ENCODE measurements around the gene VAV2. TPM values are rescaled to one million over a fixed set of nuclear protein-coding genes. Genes with fewer than 3 reads are reported as not detected.

VAV2 gene
- total RNA-seq, 6 experiments from 2014 or later, result 17.6 to 24.5 (median 21.7) TPM

DNA sequence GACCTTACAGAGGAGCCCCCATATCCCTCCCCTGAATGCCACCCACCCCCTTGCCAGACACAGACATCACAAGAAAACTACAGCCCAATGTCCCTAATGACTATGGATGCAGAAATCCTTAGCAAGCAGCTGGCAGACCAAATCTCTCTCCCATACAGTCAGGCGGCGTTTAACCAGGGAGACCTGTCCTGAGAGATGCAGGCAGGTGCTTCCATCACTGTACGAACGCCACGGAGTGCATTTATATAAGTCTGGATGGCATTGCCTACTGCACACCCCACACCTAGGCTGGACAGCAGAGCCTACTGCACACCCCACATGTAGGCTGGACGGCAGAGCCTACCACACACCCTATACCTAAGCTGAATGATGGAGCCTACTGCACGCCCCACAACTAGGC is 219.5 kb downstream of the VAV2 start:
- H3K9me3 Mint-ChIP-seq, result peaks cover 18% of the 10 kb centered on the region
- H3K4me1 Mint-ChIP-seq (ENCODE audit: low read depth), result no peaks in the 10 kb centered on the region
- H3K4me3 Mint-ChIP-seq, result no peak overlapping the region
- TF ChIP-seq, protein P1, sequence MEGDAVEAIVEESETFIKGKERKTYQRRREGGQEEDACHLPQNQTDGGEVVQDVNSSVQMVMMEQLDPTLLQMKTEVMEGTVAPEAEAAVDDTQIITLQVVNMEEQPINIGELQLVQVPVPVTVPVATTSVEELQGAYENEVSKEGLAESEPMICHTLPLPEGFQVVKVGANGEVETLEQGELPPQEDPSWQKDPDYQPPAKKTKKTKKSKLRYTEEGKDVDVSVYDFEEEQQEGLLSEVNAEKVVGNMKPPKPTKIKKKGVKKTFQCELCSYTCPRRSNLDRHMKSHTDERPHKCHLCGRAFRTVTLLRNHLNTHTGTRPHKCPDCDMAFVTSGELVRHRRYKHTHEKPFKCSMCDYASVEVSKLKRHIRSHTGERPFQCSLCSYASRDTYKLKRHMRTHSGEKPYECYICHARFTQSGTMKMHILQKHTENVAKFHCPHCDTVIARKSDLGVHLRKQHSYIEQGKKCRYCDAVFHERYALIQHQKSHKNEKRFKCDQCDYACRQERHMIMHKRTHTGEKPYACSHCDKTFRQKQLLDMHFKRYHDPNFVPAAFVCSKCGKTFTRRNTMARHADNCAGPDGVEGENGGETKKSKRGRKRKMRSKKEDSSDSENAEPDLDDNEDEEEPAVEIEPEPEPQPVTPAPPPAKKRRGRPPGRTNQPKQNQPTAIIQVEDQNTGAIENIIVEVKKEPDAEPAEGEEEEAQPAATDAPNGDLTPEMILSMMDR (IDR thresholded peaks at IDR 0.05), result no peak
- no peak overlapping the region for H3K27ac Mint-ChIP-seq
- DNase-seq, result no peak
- peaks cover 40% of the 10 kb centered on the region for H3K36me3 Mint-ChIP-seq (ENCODE audit: low read depth)
- H3K27me3 Mint-ChIP-seq (ENCODE audit: insufficient read depth), result peaks cover 2% of the 10 kb centered on the region; the same call in 1 of the 2 replicates

GRCh38 chr9:133771486-133772482 is 220.3 kb downstream of the VAV2 start:
- no peak overlapping the region for H3K4me3 Mint-ChIP-seq
- H3K27me3 Mint-ChIP-seq (ENCODE audit: insufficient read depth), result peaks cover 2% of the 10 kb centered on the region; the same call in 1 of the 2 replicates
- H3K36me3 Mint-ChIP-seq (ENCODE audit: low read depth), result peaks cover 48% of the 10 kb centered on the region
- DNase-seq, result no peak
- H3K9me3 Mint-ChIP-seq, result peaks cover 26% of the 10 kb centered on the region
- H3K27ac Mint-ChIP-seq, result no peak overlapping the region
- TF ChIP-seq, protein P1 (IDR thresholded peaks at IDR 0.05), result no peak
- no peaks in the 10 kb centered on the region for H3K4me1 Mint-ChIP-seq (ENCODE audit: low read depth)

- TF ChIP-seq, protein P1 (IDR thresholded peaks at IDR 0.05), result no peak
- no peak overlapping the region for H3K27ac Mint-ChIP-seq
- H3K9me3 Mint-ChIP-seq, result peaks cover 28% of the 10 kb centered on the region
- DNase-seq, result no peak
- H3K36me3 Mint-ChIP-seq (ENCODE audit: low read depth), result peaks cover 58% of the 10 kb centered on the region
- H3K27me3 Mint-ChIP-seq (ENCODE audit: insufficient read depth), result peaks cover 2% of the 10 kb centered on the region; the same call in 1 of the 2 replicates
- H3K4me3 Mint-ChIP-seq, result no peak overlapping the region
- H3K4me1 Mint-ChIP-seq (ENCODE audit: low read depth), result no peaks in the 10 kb centered on the region
Measured at GRCh38 chr9:133770076-133770777, 221.9 kb downstream of the VAV2 start.

- Mint-ChIP-seq H3K27ac (no peak overlapping the region), H3K27me3 (ENCODE audit: insufficient read depth) (peaks cover 2% of the 10 kb centered on the region; the same call in 1 of the 2 replicates), H3K4me3 (no peak overlapping the region), H3K4me1 (ENCODE audit: low read depth) (no peaks in the 10 kb centered on the region), H3K9me3 (peaks cover 23% of the 10 kb centered on the region), H3K36me3 (ENCODE audit: low read depth) (peaks cover 52% of the 10 kb centered on the region)
- no peak for DNase-seq
- TF ChIP-seq, protein P1 (IDR thresholded peaks at IDR 0.05), result no peak
Measured at GRCh38 chr9:133769511-133770075, 222.5 kb downstream of the VAV2 start.

GRCh38 chr9:133768859-133769510 is 223.1 kb downstream of the VAV2 start:
- no peak overlapping the region for H3K27ac Mint-ChIP-seq
- H3K4me1 Mint-ChIP-seq (ENCODE audit: low read depth), result peaks cover 5% of the 10 kb centered on the region
- TF ChIP-seq, protein P1 (IDR thresholded peaks at IDR 0.05), result no peak; the same call in 1 of the 2 replicates
- no peak overlapping the region for H3K4me3 Mint-ChIP-seq
- DNase-seq, result no peak
- H3K36me3 Mint-ChIP-seq (ENCODE audit: low read depth), result peaks cover 47% of the 10 kb centered on the region
- H3K27me3 Mint-ChIP-seq (ENCODE audit: insufficient read depth), result peaks cover 2% of the 10 kb centered on the region; the same call in 1 of the 2 replicates
- peaks cover 20% of the 10 kb centered on the region for H3K9me3 Mint-ChIP-seq
